ENCODE results near the gene IKZF2. TPM values are rescaled to one million over a fixed set of nuclear protein-coding genes. Genes with fewer than 3 reads are reported as not detected.

The IKZF2 gene
- total RNA-seq, 1 experiment from 2014 or later, result 3.0 TPM

- H3K4me1 Mint-ChIP-seq, result no peaks in the 10 kb centered on the region
- Histone ChIP-seq H3K9me3 (ENCODE audit: control insufficient read depth, low read depth, low read length) (no peaks in the 10 kb centered on the region), H3K79me2 (ENCODE audit: insufficient read depth, low read length) (no peaks in the 10 kb centered on the region), H3K4me1 (ENCODE audit: insufficient read depth, low read length) (no peaks in the 10 kb centered on the region), H2BK12ac (ENCODE audit: insufficient read length, low read depth, low read length) (no peak overlapping the region), H3K23me2 (ENCODE audit: insufficient read length, low read depth, low read length, poor library complexity, severe bottlenecking) (no peaks in the 10 kb centered on the region), H4K20me1 (ENCODE audit: control insufficient read depth, insufficient read depth, insufficient read length) (no peaks in the 10 kb centered on the region), H2AFZ (ENCODE audit: low read length) (no peak overlapping the region), H2BK15ac (ENCODE audit: low read depth, low read length) (no peak overlapping the region), H4K91ac (ENCODE audit: insufficient read length, low read depth, low read length) (no peak overlapping the region), H3K14ac (ENCODE audit: insufficient read depth, low read length) (no peak overlapping the region), H3K9ac (ENCODE audit: extremely low read depth, insufficient read length, low read length) (no peak overlapping the region), H3K18ac (ENCODE audit: insufficient read length, low read depth, low read length) (no peak overlapping the region), H3K27me3 (ENCODE audit: insufficient read depth, low read length) (no peaks in the 10 kb centered on the region), H3K4me2 (ENCODE audit: insufficient read depth, insufficient read length, low read length) (no peak overlapping the region), H2BK20ac (ENCODE audit: low read depth, low read length, poor library complexity, severe bottlenecking) (no peak overlapping the region), H4K5ac (ENCODE audit: insufficient read length, low read depth, low read length) (no peak overlapping the region), H2AK5ac (ENCODE audit: insufficient read length, low read length) (no peak overlapping the region), H3K27ac (ENCODE audit: insufficient read length, low read depth, low read length) (no peak overlapping the region), H2BK5ac (ENCODE audit: insufficient read length, low read length) (no peak overlapping the region), H3T11ph (ENCODE audit: low read length) (no peak overlapping the region), H3K79me1 (ENCODE audit: insufficient read depth, low read depth, low read length, poor library complexity, severe bottlenecking) (no peaks in the 10 kb centered on the region), H3K56ac (ENCODE audit: insufficient read length, low read depth, low read length) (no peak overlapping the region), H2BK120ac (ENCODE audit: low read depth, low read length, poor library complexity, severe bottlenecking) (no peak overlapping the region), H4K8ac (replicated peaks; ENCODE audit: insufficient read length, low read depth, low read length) (no peak overlapping the region), H3K4ac (ENCODE audit: low read depth, low read length) (no peak overlapping the region), H3K23ac (ENCODE audit: insufficient read length, low read depth, low read length) (no peak overlapping the region)
- H3K36me3 Mint-ChIP-seq (ENCODE audit: insufficient read depth in 1 of 3, low read depth in 3 of 3), result no peaks in the 10 kb centered on the region
- H3K27me3 Mint-ChIP-seq (ENCODE audit: low read depth), result no peaks in the 10 kb centered on the region
- no peak for DNase-seq
- H3K9me3 Mint-ChIP-seq, result no peaks in the 10 kb centered on the region
- no peak overlapping the region for H3K4me3 Mint-ChIP-seq
- TF ChIP-seq, protein P1, sequence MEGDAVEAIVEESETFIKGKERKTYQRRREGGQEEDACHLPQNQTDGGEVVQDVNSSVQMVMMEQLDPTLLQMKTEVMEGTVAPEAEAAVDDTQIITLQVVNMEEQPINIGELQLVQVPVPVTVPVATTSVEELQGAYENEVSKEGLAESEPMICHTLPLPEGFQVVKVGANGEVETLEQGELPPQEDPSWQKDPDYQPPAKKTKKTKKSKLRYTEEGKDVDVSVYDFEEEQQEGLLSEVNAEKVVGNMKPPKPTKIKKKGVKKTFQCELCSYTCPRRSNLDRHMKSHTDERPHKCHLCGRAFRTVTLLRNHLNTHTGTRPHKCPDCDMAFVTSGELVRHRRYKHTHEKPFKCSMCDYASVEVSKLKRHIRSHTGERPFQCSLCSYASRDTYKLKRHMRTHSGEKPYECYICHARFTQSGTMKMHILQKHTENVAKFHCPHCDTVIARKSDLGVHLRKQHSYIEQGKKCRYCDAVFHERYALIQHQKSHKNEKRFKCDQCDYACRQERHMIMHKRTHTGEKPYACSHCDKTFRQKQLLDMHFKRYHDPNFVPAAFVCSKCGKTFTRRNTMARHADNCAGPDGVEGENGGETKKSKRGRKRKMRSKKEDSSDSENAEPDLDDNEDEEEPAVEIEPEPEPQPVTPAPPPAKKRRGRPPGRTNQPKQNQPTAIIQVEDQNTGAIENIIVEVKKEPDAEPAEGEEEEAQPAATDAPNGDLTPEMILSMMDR (conservative IDR thresholded peaks at IDR 0.05), result no peak
- H3K27ac Mint-ChIP-seq, result no peak overlapping the region
- WGBS (ENCODE audit: extremely low coverage, insufficient read length, low lambda C conversion rate), result no CpG with 5 or more reads among the region's 3 CpGs
Observed at GRCh38 chr2:213020268-213020667, 131.1 kb downstream of the IKZF2 start.
